CD14-positive monocyte (primary cell): ENCODE data around the gene PPP2R2C. TPM values are rescaled to one million over a fixed set of nuclear protein-coding genes. Genes with fewer than 3 reads are reported as not detected.

Experiments used
- DNase-seq, 3 donors: peaks; one replicate each; pipeline ENCODE4 v3.0.0-alpha.2; 2011 to 2022
- H2AFZ ChIP-seq: 2 replicates; pipeline ENCODE4 v1.6.0; 2012; ENCODE audit warnings: mild to moderate bottlenecking, low read depth, low read length, inconsistent platforms; ENCODE audit not compliant: insufficient read depth, poor library complexity, severe bottlenecking
- H3K27ac ChIP-seq, 2 donors: 1 replicate in 1 of 2; 2 replicates in 1 of 2; pipeline ENCODE4 v1.5.1; 2012 to 2013; ENCODE audit warnings: low read length in 2 of 2, control low read depth in 1 of 2, inconsistent platforms in 1 of 2, low read depth in 1 of 2, mild to moderate bottlenecking in 1 of 2
- H3K27me3 ChIP-seq, 2 donors: one replicate each; pipeline versions ENCODE4 v1.6.0 to v1.6.1; 2011 to 2013; ENCODE audit warnings: low read length in 2 of 2; ENCODE audit not compliant: control insufficient read depth in 2 of 2, insufficient read depth in 2 of 2
- H3K36me3 ChIP-seq, 2 donors: replicated peaks in 1 of 2; 1 replicate in 1 of 2; 2 replicates in 1 of 2; pipeline versions ENCODE4 v1.5.1 to v1.6.1; 2012 to 2013; ENCODE audit warnings: low read length in 2 of 2, control low read depth in 1 of 2, inconsistent platforms in 1 of 2, mild to moderate bottlenecking in 1 of 2; ENCODE audit not compliant: insufficient read depth in 2 of 2, control insufficient read depth in 1 of 2
- H3K4me1 ChIP-seq, 2 donors: 1 replicate in 1 of 2; 2 replicates in 1 of 2; pipeline versions ENCODE4 v1.5.1 to v1.6.1; 2012 to 2013; ENCODE audit warnings: low read length in 2 of 2, control low read depth in 1 of 2, inconsistent platforms in 1 of 2, mild to moderate bottlenecking in 1 of 2, moderate library complexity in 1 of 2; ENCODE audit not compliant: insufficient read depth in 2 of 2, control insufficient read depth in 1 of 2
- H3K4me2 ChIP-seq: replicated peaks from 2 replicates; pipeline ENCODE3; 2012; ENCODE audit warnings: low read length, moderate library complexity, mild to moderate bottlenecking; ENCODE audit not compliant: poor library complexity, severe bottlenecking; ENCODE audit errors: extremely low read depth
- H3K4me3 ChIP-seq, 3 experiments: fragments of 200-600 bp in 1 of 3; sonication (generic) in 1 of 3; replicated peaks in 1 of 3; 1 replicate in 2 of 3; 2 replicates in 1 of 3; pipeline ENCODE4 v1.5.1; 2011 to 2013; ENCODE audit warnings: low read length in 3 of 3, mild to moderate bottlenecking in 3 of 3, control low read depth in 2 of 3, low read depth in 2 of 3, inconsistent platforms in 1 of 3, moderate library complexity in 1 of 3
- H3K79me2 ChIP-seq: 2 replicates; pipeline ENCODE4 v1.6.0; 2012; ENCODE audit warnings: mild to moderate bottlenecking, control low read depth, inconsistent platforms, low read length, moderate library complexity; ENCODE audit not compliant: insufficient read depth
- H3K9ac ChIP-seq: 2 replicates; pipeline ENCODE4 v1.6.0; 2017; ENCODE audit warnings: low read length, mild to moderate bottlenecking; ENCODE audit not compliant: insufficient read depth, poor library complexity, severe bottlenecking
- H3K9me3 ChIP-seq, 2 donors: replicated peaks in 1 of 2; 1 replicate in 1 of 2; 2 replicates in 1 of 2; pipeline versions ENCODE4 v1.5.1 to v1.6.1; 2012 to 2013; ENCODE audit warnings: low read length in 2 of 2, control low read depth in 1 of 2; ENCODE audit not compliant: control insufficient read depth in 1 of 2, insufficient read depth in 1 of 2
- H4K20me1 ChIP-seq: 2 replicates; pipeline ENCODE4 v1.6.0; 2012; ENCODE audit warnings: mild to moderate bottlenecking, low read length, control low read depth, moderate library complexity; ENCODE audit not compliant: insufficient read depth
- H3K27ac Mint-ChIP-seq, 7 donors: one replicate each; pipeline ENCODE4 v1.8.0; 2020; ENCODE audit warnings: mild to moderate bottlenecking in 7 of 7, mixed read lengths in 7 of 7, moderate library complexity in 6 of 7, inconsistent platforms in 2 of 7
- H3K27me3 Mint-ChIP-seq, 3 donors: one replicate each; pipeline ENCODE4 v1.8.0; 2021 to 2022; ENCODE audit warnings: low read depth in 3 of 3, mild to moderate bottlenecking in 3 of 3, mixed read lengths in 3 of 3, moderate library complexity in 3 of 3, inconsistent platforms in 1 of 3
- H3K36me3 Mint-ChIP-seq, 2 donors: one replicate each; pipeline ENCODE4 v1.8.0; 2020; ENCODE audit warnings: mixed read lengths in 2 of 2, inconsistent platforms in 1 of 2, mild to moderate bottlenecking in 1 of 2
- H3K4me1 Mint-ChIP-seq: one replicate; pipeline ENCODE4 v1.8.0; 2020; ENCODE audit warnings: mild to moderate bottlenecking, mixed read lengths
- H3K4me3 Mint-ChIP-seq, 2 donors: one replicate each; pipeline ENCODE4 v1.8.0; 2020; ENCODE audit warnings: mild to moderate bottlenecking in 2 of 2, mixed read lengths in 2 of 2, moderate library complexity in 1 of 2
- H3K9me3 Mint-ChIP-seq, 7 donors: one replicate each; pipeline ENCODE4 v1.8.0; 2020 to 2022; ENCODE audit warnings: mixed read lengths in 7 of 7, mild to moderate bottlenecking in 6 of 7, moderate library complexity in 6 of 7, inconsistent platforms in 2 of 7
- CTCF ChIP-seq: fragments of 200-600 bp; IDR thresholded peaks from one replicate; pipeline ENCODE4 v1.8.0; 2022; ENCODE audit warnings: antibody characterized with exemption, mild to moderate bottlenecking
- WGBS: methylation state at CpG from one replicate; pipeline ENCODE4 v1.1.5; 2013; ENCODE audit warnings: missing lambda C conversion rate; ENCODE audit not compliant: insufficient coverage; 5-methylcytosine and 5-hydroxymethylcytosine counted together
- intact Hi-C, 2 donors: fragments of 100-400 bp; cut with micrococcal nuclease; formaldehyde crosslinking; loops; one replicate each; pipeline versions ENCODE4 v1.15.0 to v1.15.1; 2023
- polyA plus RNA-seq, 3 donors: library from polyadenylated mRNA; depleted of rRNA in 1 of 3; unstranded in 2 of 3; stranded (reverse) in 1 of 3; fragments of 300-500 nt in 2 of 3; fragments of >200 nt in 1 of 3; fragmentation: Illumina TruSeq in 2 of 3; gene quantifications; 1 replicate in 2 of 3; 2 replicates in 1 of 3; pipeline ENCODE4 v1.2.3, GENCODE V29; 2012 to 2021

The PPP2R2C gene
- polyA plus RNA-seq, 3 donors, result not detected

GRCh38 chr4:6401797-6402196 lies 70.6 kb downstream of the PPP2R2C start:
- 81% methylated on average over 5 of the region's 9 CpGs for WGBS
- no peaks in the 10 kb centered on the region for H3K36me3 Mint-ChIP-seq
- no peak overlapping the region for H3K4me3 ChIP-seq
- no peaks in the 10 kb centered on the region for H3K9me3 ChIP-seq
- no peak overlapping the region for H3K4me2 ChIP-seq
- no peak for DNase-seq
- H3K27me3 Mint-ChIP-seq, result peaks cover 38 to 54% (median 47%) of the 10 kb centered on the region in 3 donors
- no peaks in the 10 kb centered on the region for H3K4me1 Mint-ChIP-seq
- TF ChIP-seq CTCF, result no peak
- H3K27ac ChIP-seq, result no peak overlapping the region
- no peak overlapping the region for H2AFZ ChIP-seq
- no peaks in the 10 kb centered on the region for H3K79me2 ChIP-seq
- intact Hi-C loops, result no loop called here
- no peaks in the 10 kb centered on the region for H4K20me1 ChIP-seq
- H3K27ac Mint-ChIP-seq, result no peak overlapping the region
- no peak overlapping the region for H3K4me3 Mint-ChIP-seq
- H3K9ac ChIP-seq, result no peak overlapping the region
- H3K9me3 Mint-ChIP-seq, result peaks cover 0 to 3% (median 0%) of the 10 kb centered on the region in 7 donors
- H3K36me3 ChIP-seq, result no peaks in the 10 kb centered on the region
- H3K27me3 ChIP-seq, result peaks cover 0 to 26% of the 10 kb centered on the region in 2 donors
- H3K4me1 ChIP-seq, result no peaks in the 10 kb centered on the region

- no peaks in the 10 kb centered on the region for H3K4me1 Mint-ChIP-seq
- H4K20me1 ChIP-seq, result no peaks in the 10 kb centered on the region
- H3K4me3 ChIP-seq, result no peak overlapping the region
- H3K4me1 ChIP-seq, result no peaks in the 10 kb centered on the region
- no peak overlapping the region for H3K4me2 ChIP-seq
- no peak overlapping the region for H3K27ac ChIP-seq
- 80% methylated on average over 9 of the region's 12 CpGs for WGBS
- intact Hi-C loops, result no loop called here
- H2AFZ ChIP-seq, result no peak overlapping the region
- H3K36me3 ChIP-seq, result no peaks in the 10 kb centered on the region
- TF ChIP-seq CTCF, result no peak
- H3K9me3 Mint-ChIP-seq, result no peaks in the 10 kb centered on the region
- H3K27ac Mint-ChIP-seq, result no peak overlapping the region
- no peaks in the 10 kb centered on the region for H3K36me3 Mint-ChIP-seq
- H3K79me2 ChIP-seq, result no peaks in the 10 kb centered on the region
- H3K27me3 Mint-ChIP-seq, result peaks cover 5 to 13% (median 10%) of the 10 kb centered on the region in 3 donors
- no peak overlapping the region for H3K9ac ChIP-seq
- no peaks in the 10 kb centered on the region for H3K9me3 ChIP-seq
- H3K27me3 ChIP-seq, result no peaks in the 10 kb centered on the region
- DNase-seq, result no peak
- no peak overlapping the region for H3K4me3 Mint-ChIP-seq
Observed at GRCh38 chr4:6396696-6397236, 75.6 kb downstream of the PPP2R2C start.
